GM12878 (cell line): ENCODE measurements around the gene RPL3. TPM values are rescaled to one million over a fixed set of nuclear protein-coding genes. Genes with fewer than 3 reads are reported as not detected.

Experiments used
- ATF3 ChIP-seq: IDR thresholded peaks from 2 replicates; pipeline ENCODE4 v1.6.1; 2011; ENCODE audit warnings: low read depth, mild to moderate bottlenecking, low read length, moderate library complexity, borderline replicate concordance; ENCODE audit errors: extremely low read depth
- CHD2 ChIP-seq: IDR thresholded peaks from 2 replicates; pipeline ENCODE4 v1.6.1; 2011; ENCODE audit warnings: low read depth, low read length, improper control_type of control experiment, borderline replicate concordance
- RELA ChIP-seq: fragments of 450-650 bp; IDR thresholded peaks from 2 replicates; pipeline ENCODE4 v1.8.0; 2014; ENCODE audit warnings: borderline replicate concordance; ENCODE audit not compliant: partially characterized antibody
- TAF1 ChIP-seq: IDR thresholded peaks from 2 replicates; pipeline ENCODE4 v1.6.1; 2011; ENCODE audit warnings: mild to moderate bottlenecking, low read depth, low read length, borderline replicate concordance
- ZNF687 ChIP-seq: fragments of 450-650 bp; IDR thresholded peaks from 2 replicates; pipeline ENCODE4 v1.6.1; 2017; ENCODE audit warnings: mild to moderate bottlenecking, moderate library complexity
- polyA plus RNA-seq, 11 experiments: library from polyadenylated mRNA; depleted of rRNA in 4 of 11; unstranded in 6 of 11; stranded (reverse) in 5 of 11; fragments of >200 nt; fragmentation: Nextera tagmentation in 4 of 11; fragmentation: Illumina TruSeq in 1 of 11; extraction: Ambion mirVana in 4 of 11; extraction: Trizol in 1 of 11; gene quantifications; 1 replicate in 1 of 11; 2 replicates in 10 of 11; pipeline versions ENCODE4 v1.2.1 to v1.2.3, GENCODE V29; 2011 to 2016; ENCODE audit warnings: inconsistent platforms in 2 of 11, missing spikeins in 2 of 11, low read depth in 1 of 11
- total RNA-seq, 4 experiments: library from RNA; depleted of rRNA in 3 of 4; stranded (reverse); fragments of >200 nt in 3 of 4; fragmentation: Illumina TruSeq in 1 of 4; extraction: Trizol in 1 of 4; gene quantifications; 2 replicates each; pipeline versions ENCODE4 v1.2.1 to v1.2.3, GENCODE V29; 2013 to 2021
- TF ChIP-seq, protein P1 (sequence below), 3 experiments: IDR thresholded peaks in 2 of 3; conservative IDR thresholded peaks in 1 of 3; 2 replicates each; pipeline ENCODE4 v1.5.1; 2011; ENCODE audit warnings: low read depth in 3 of 3, low read length in 3 of 3, mild to moderate bottlenecking in 3 of 3, control low read depth in 2 of 3, moderate library complexity in 2 of 3, inconsistent platforms in 1 of 3, mixed read lengths in 1 of 3; ENCODE audit not compliant: control insufficient read depth in 2 of 3, insufficient read depth in 1 of 3; ENCODE audit errors: extremely low read depth in 1 of 3
- TF ChIP-seq, protein P2 (sequence below): fragments of 450-650 bp; IDR thresholded peaks from 2 replicates; pipeline ENCODE4 v1.6.1; 2016; ENCODE audit warnings: mild to moderate bottlenecking

RPL3 gene
- total and polyA plus RNA-seq, 10 of the 15 experiments (the other 5 are each of a cell fraction or from before 2014, with no cell fraction given) = 1,534 to 6,791 (median 3,992) TPM

DNA sequence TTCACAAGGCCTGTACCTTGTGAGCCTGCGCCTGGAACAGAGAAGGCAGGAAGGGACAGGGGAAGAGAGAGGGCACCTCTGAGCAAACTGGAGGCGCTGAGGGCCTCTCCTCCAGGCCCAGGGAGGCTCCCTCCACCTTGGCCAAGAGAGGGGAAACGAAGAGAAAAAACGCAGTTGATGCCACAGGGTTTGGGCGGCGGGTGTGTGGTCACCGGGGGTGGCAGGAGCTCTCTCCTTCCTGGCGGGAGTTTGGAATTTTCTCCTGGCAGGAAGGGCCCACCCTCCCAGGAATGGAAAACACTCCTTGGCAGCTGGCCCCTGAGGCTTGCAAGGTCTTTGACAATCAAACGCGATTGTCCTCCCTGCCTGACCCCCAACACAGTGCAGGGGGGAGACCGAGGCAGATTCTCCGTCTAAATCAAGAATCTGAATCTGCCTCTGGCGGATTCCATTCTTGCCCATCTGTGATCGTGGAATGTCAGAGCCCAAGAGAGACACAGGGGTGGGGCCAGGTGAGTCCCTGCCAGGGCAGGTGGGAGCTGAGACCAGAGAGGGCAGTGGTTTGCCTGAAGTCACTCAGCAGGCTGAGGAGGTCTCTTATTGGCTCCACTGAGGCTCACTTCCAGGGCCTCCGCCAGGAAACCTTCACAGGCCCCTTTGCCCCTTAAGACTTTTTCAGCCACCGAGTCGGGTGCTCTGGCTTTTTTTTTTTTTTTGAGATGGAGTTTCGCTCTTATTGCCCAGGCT lies 21.0 kb downstream of the RPL3 start (continued):
- TF ChIP-seq ZNF687 = no peak
- TF ChIP-seq, protein P1, sequence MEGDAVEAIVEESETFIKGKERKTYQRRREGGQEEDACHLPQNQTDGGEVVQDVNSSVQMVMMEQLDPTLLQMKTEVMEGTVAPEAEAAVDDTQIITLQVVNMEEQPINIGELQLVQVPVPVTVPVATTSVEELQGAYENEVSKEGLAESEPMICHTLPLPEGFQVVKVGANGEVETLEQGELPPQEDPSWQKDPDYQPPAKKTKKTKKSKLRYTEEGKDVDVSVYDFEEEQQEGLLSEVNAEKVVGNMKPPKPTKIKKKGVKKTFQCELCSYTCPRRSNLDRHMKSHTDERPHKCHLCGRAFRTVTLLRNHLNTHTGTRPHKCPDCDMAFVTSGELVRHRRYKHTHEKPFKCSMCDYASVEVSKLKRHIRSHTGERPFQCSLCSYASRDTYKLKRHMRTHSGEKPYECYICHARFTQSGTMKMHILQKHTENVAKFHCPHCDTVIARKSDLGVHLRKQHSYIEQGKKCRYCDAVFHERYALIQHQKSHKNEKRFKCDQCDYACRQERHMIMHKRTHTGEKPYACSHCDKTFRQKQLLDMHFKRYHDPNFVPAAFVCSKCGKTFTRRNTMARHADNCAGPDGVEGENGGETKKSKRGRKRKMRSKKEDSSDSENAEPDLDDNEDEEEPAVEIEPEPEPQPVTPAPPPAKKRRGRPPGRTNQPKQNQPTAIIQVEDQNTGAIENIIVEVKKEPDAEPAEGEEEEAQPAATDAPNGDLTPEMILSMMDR (IDR thresholded peaks at IDR 0.05 in 2 of 3, conservative IDR thresholded peaks at IDR 0.05 in 1 of 3; ENCODE audit: control insufficient read depth in 2 of 3, extremely low read depth in 1 of 3, insufficient read depth in 1 of 3, low read depth in 3 of 3, low read length in 3 of 3) = no peak
- TF ChIP-seq TAF1 = no peak
- TF ChIP-seq CHD2 = no peak
- TF ChIP-seq, protein P2, sequence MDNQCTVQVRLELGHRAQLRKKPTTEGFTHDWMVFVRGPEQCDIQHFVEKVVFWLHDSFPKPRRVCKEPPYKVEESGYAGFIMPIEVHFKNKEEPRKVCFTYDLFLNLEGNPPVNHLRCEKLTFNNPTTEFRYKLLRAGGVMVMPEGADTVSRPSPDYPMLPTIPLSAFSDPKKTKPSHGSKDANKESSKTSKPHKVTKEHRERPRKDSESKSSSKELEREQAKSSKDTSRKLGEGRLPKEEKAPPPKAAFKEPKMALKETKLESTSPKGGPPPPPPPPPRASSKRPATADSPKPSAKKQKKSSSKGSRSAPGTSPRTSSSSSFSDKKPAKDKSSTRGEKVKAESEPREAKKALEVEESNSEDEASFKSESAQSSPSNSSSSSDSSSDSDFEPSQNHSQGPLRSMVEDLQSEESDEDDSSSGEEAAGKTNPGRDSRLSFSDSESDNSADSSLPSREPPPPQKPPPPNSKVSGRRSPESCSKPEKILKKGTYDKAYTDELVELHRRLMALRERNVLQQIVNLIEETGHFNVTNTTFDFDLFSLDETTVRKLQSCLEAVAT = no peak
- TF ChIP-seq ATF3 = no peak
- TF ChIP-seq RELA = no peak
